ENCODE data around the gene ASCC3. TPM values are rescaled to one million over a fixed set of nuclear protein-coding genes. Genes with fewer than 3 reads are reported as not detected.

ASCC3 gene
- total and polyA plus RNA-seq, 2 donors: 14.5 to 32.6 TPM

GRCh38 chr6:100593522-100593921 lies 287.6 kb downstream of the ASCC3 start:
- DNase-seq (ENCODE audit: low read depth in 6 of 9, low spot score in 9 of 9): no peak
- Histone ChIP-seq H3K4me1 (ENCODE audit: control insufficient read depth in 2 of 2, insufficient read depth in 2 of 2, low read length in 2 of 2) (no peaks in the 10 kb centered on the region), H3K36me3 (ENCODE audit: control insufficient read depth in 2 of 2, insufficient read depth in 2 of 2, low read length in 1 of 2) (peaks cover 0 to 7% of the 10 kb centered on the region in 2 donors), H3K4me3 (ENCODE audit: low read length in 2 of 2) (no peak overlapping the region), H3K27me3 (ENCODE audit: control insufficient read depth in 2 of 2, insufficient read depth in 1 of 2, low read length in 1 of 2) (no peaks in the 10 kb centered on the region), H3K9me3 (ENCODE audit: control insufficient read depth in 2 of 2, insufficient read depth in 1 of 2, low read length in 1 of 2) (no peaks in the 10 kb centered on the region), H3K27ac (ENCODE audit: low read depth in 1 of 2, low read length in 1 of 2) (no peak overlapping the region)
- WGBS: 17% methylated on average over 2 of the region's 2 CpGs

- DNase-seq (ENCODE audit: low read depth in 6 of 9, low spot score in 9 of 9): no peak
These were observed 288.2 kb downstream of the ASCC3 start for GRCh38 chr6:100592929-100593328.

DNA sequence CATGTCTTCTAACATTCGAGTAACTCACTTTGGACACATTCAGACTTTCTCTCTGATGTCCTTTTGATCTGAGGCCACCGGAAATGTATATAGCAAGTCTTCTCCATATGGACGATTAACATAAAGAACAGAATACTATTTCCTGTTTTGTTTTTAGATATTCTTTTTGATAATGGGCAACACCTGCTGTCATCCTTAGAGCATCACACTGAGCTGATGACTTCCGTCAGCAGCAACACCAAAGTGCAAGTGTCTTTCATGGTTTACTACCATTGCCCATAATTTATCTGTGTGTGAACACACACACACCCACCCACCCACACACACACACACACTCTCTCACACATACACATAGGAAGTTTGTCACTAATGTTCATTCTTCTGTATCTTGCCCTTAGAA lies 303.7 kb downstream of the ASCC3 start:
- WGBS: 57% methylated on average over 4 of the region's 4 CpGs
- H3K4me3 ChIP-seq (ENCODE audit: low read length in 2 of 2): no peak overlapping the region
- no peak overlapping the region for H3K27ac ChIP-seq (ENCODE audit: low read depth in 1 of 2, low read length in 1 of 2)

More at GRCh38 chr6:100592929-100593328, 288.2 kb downstream of the ASCC3 start:
- Histone ChIP-seq H3K36me3 (ENCODE audit: control insufficient read depth in 2 of 2, insufficient read depth in 2 of 2, low read length in 1 of 2) (peaks cover 0 to 8% of the 10 kb centered on the region in 2 donors), H3K27ac (ENCODE audit: low read depth in 1 of 2, low read length in 1 of 2) (no peak overlapping the region), H3K4me1 (ENCODE audit: control insufficient read depth in 2 of 2, insufficient read depth in 2 of 2, low read length in 2 of 2) (no peaks in the 10 kb centered on the region), H3K9me3 (ENCODE audit: control insufficient read depth in 2 of 2, insufficient read depth in 1 of 2, low read length in 1 of 2) (no peaks in the 10 kb centered on the region), H3K27me3 (ENCODE audit: control insufficient read depth in 2 of 2, insufficient read depth in 1 of 2, low read length in 1 of 2) (no peaks in the 10 kb centered on the region), H3K4me3 (ENCODE audit: low read length in 2 of 2) (no peak overlapping the region)
- 90% methylated on average over 3 of the region's 3 CpGs for WGBS

GRCh38 chr6:100575921-100576320 lies 305.2 kb downstream of the ASCC3 start:
- Histone ChIP-seq H3K4me1 (ENCODE audit: control insufficient read depth in 2 of 2, insufficient read depth in 2 of 2, low read length in 2 of 2) (no peaks in the 10 kb centered on the region), H3K9me3 (ENCODE audit: control insufficient read depth in 2 of 2, insufficient read depth in 1 of 2, low read length in 1 of 2) (no peaks in the 10 kb centered on the region), H3K27ac (ENCODE audit: low read depth in 1 of 2, low read length in 1 of 2) (no peak overlapping the region), H3K36me3 (ENCODE audit: control insufficient read depth in 2 of 2, insufficient read depth in 2 of 2, low read length in 1 of 2) (peaks cover 0 to 3% of the 10 kb centered on the region in 2 donors), H3K27me3 (ENCODE audit: control insufficient read depth in 2 of 2, insufficient read depth in 1 of 2, low read length in 1 of 2) (no peaks in the 10 kb centered on the region), H3K4me3 (ENCODE audit: low read length in 2 of 2) (no peak overlapping the region)
- WGBS: 96% methylated on average over 4 of the region's 4 CpGs
- no peak for DNase-seq (ENCODE audit: low read depth in 6 of 9, low spot score in 9 of 9)

More for the DNA sequence above, 303.7 kb downstream of the ASCC3 start:
- Histone ChIP-seq H3K9me3 (ENCODE audit: control insufficient read depth in 2 of 2, insufficient read depth in 1 of 2, low read length in 1 of 2) (no peaks in the 10 kb centered on the region), H3K27me3 (ENCODE audit: control insufficient read depth in 2 of 2, insufficient read depth in 1 of 2, low read length in 1 of 2) (no peaks in the 10 kb centered on the region), H3K4me1 (ENCODE audit: control insufficient read depth in 2 of 2, insufficient read depth in 2 of 2, low read length in 2 of 2) (no peaks in the 10 kb centered on the region), H3K36me3 (ENCODE audit: control insufficient read depth in 2 of 2, insufficient read depth in 2 of 2, low read length in 1 of 2) (no peaks in the 10 kb centered on the region)
- DNase-seq (ENCODE audit: low read depth in 6 of 9, low spot score in 9 of 9): peak in 2 of 9 donors; percentile 0 to 22

- no peaks in the 10 kb centered on the region for H3K9me3 ChIP-seq (ENCODE audit: control insufficient read depth in 2 of 2, insufficient read depth in 1 of 2, low read length in 1 of 2)
- WGBS: 100% methylated on average over 2 of the region's 2 CpGs
- no peak overlapping the region for H3K4me3 ChIP-seq (ENCODE audit: low read length in 2 of 2)
- H3K27me3 ChIP-seq (ENCODE audit: control insufficient read depth in 2 of 2, insufficient read depth in 1 of 2, low read length in 1 of 2): no peaks in the 10 kb centered on the region
- no peak overlapping the region for H3K27ac ChIP-seq (ENCODE audit: low read depth in 1 of 2, low read length in 1 of 2)
- DNase-seq (ENCODE audit: low read depth in 6 of 9, low spot score in 9 of 9): no peak
- H3K4me1 ChIP-seq (ENCODE audit: control insufficient read depth in 2 of 2, insufficient read depth in 2 of 2, low read length in 2 of 2): no peaks in the 10 kb centered on the region
- peaks cover 0 to 3% of the 10 kb centered on the region in 2 donors for H3K36me3 ChIP-seq (ENCODE audit: control insufficient read depth in 2 of 2, insufficient read depth in 2 of 2, low read length in 1 of 2)
These were observed 306.3 kb downstream of the ASCC3 start for GRCh38 chr6:100574836-100575235.

- Histone ChIP-seq H3K4me1 (ENCODE audit: control insufficient read depth in 2 of 2, insufficient read depth in 2 of 2, low read length in 2 of 2) (no peaks in the 10 kb centered on the region), H3K27ac (ENCODE audit: low read depth in 1 of 2, low read length in 1 of 2) (no peak overlapping the region), H3K27me3 (ENCODE audit: control insufficient read depth in 2 of 2, insufficient read depth in 1 of 2, low read length in 1 of 2) (no peaks in the 10 kb centered on the region), H3K9me3 (ENCODE audit: control insufficient read depth in 2 of 2, insufficient read depth in 1 of 2, low read length in 1 of 2) (no peaks in the 10 kb centered on the region), H3K4me3 (ENCODE audit: low read length in 2 of 2) (no peak overlapping the region), H3K36me3 (ENCODE audit: control insufficient read depth in 2 of 2, insufficient read depth in 2 of 2, low read length in 1 of 2) (peaks cover 0 to 3% of the 10 kb centered on the region in 2 donors)
- no peak for DNase-seq (ENCODE audit: low read depth in 6 of 9, low spot score in 9 of 9)
These were observed 308.0 kb downstream of the ASCC3 start for GRCh38 chr6:100573166-100573565.

DNA sequence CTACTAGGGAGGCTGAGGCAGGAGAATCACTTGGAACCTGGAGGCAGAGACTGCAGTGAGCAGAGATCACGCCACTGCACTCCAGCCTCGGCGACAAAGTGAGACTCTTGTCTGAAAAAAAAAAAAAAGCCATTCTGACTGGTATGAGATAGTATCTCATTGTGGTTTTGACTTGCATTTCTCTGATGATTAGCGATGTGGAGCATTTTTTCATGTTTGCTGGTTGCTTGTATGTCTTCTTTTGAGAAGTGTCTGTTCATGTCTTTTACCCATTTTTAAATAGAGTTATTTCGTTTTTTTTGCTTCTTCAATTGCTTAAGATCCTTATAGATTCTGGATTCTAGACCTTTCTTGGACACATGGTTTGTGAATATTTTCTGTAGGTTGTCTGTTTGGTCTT lies 312.9 kb downstream of the ASCC3 start:
- Histone ChIP-seq H3K36me3 (ENCODE audit: control insufficient read depth in 2 of 2, insufficient read depth in 2 of 2, low read length in 1 of 2) (peaks cover 0 to 3% of the 10 kb centered on the region in 2 donors), H3K27ac (ENCODE audit: low read depth in 1 of 2, low read length in 1 of 2) (no peak overlapping the region), H3K9me3 (ENCODE audit: control insufficient read depth in 2 of 2, insufficient read depth in 1 of 2, low read length in 1 of 2) (no peaks in the 10 kb centered on the region), H3K4me1 (ENCODE audit: control insufficient read depth in 2 of 2, insufficient read depth in 2 of 2, low read length in 2 of 2) (no peaks in the 10 kb centered on the region), H3K27me3 (ENCODE audit: control insufficient read depth in 2 of 2, insufficient read depth in 1 of 2, low read length in 1 of 2) (no peaks in the 10 kb centered on the region), H3K4me3 (ENCODE audit: low read length in 2 of 2) (no peak overlapping the region)
- no peak for DNase-seq (ENCODE audit: low read depth in 6 of 9, low spot score in 9 of 9)
- 89% methylated on average over 5 of the region's 5 CpGs for WGBS

DNA sequence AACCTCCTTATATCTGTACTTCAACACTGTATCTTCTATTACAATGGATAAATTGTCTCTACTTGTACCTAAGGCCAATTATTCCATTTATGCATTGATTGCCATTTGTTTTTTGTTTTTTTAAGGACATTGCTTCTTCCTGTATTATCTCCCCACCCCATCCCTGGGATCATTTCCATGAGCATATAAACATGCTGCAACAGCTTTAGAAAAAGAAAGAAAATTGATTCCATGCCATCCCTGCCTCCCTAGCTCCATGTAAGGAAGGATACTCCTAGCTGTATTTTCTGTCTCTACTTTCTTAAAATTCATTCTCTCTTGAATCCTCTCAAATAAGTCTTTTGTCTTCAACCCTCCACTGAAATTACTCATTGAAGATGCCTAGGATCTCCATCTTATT lies 314.6 kb downstream of the ASCC3 start:
- Histone ChIP-seq H3K27ac (ENCODE audit: low read depth in 1 of 2, low read length in 1 of 2) (no peak overlapping the region), H3K9me3 (ENCODE audit: control insufficient read depth in 2 of 2, insufficient read depth in 1 of 2, low read length in 1 of 2) (no peaks in the 10 kb centered on the region), H3K4me1 (ENCODE audit: control insufficient read depth in 2 of 2, insufficient read depth in 2 of 2, low read length in 2 of 2) (no peaks in the 10 kb centered on the region), H3K27me3 (ENCODE audit: control insufficient read depth in 2 of 2, insufficient read depth in 1 of 2, low read length in 1 of 2) (no peaks in the 10 kb centered on the region), H3K4me3 (ENCODE audit: low read length in 2 of 2) (no peak overlapping the region), H3K36me3 (ENCODE audit: control insufficient read depth in 2 of 2, insufficient read depth in 2 of 2, low read length in 1 of 2) (no peaks in the 10 kb centered on the region)
- no peak for DNase-seq (ENCODE audit: low read depth in 6 of 9, low spot score in 9 of 9)

- H3K4me3 ChIP-seq (ENCODE audit: low read length in 2 of 2): no peak overlapping the region
- 98% methylated on average over 4 of the region's 4 CpGs for WGBS
These were observed 315.6 kb downstream of the ASCC3 start for GRCh38 chr6:100565439-100566104.

More at GRCh38 chr6:100565439-100566104, 315.6 kb downstream of the ASCC3 start:
- Histone ChIP-seq H3K27me3 (ENCODE audit: control insufficient read depth in 2 of 2, insufficient read depth in 1 of 2, low read length in 1 of 2) (no peaks in the 10 kb centered on the region), H3K4me1 (ENCODE audit: control insufficient read depth in 2 of 2, insufficient read depth in 2 of 2, low read length in 2 of 2) (no peaks in the 10 kb centered on the region), H3K27ac (ENCODE audit: low read depth in 1 of 2, low read length in 1 of 2) (no peak overlapping the region), H3K36me3 (ENCODE audit: control insufficient read depth in 2 of 2, insufficient read depth in 2 of 2, low read length in 1 of 2) (no peaks in the 10 kb centered on the region), H3K9me3 (ENCODE audit: control insufficient read depth in 2 of 2, insufficient read depth in 1 of 2, low read length in 1 of 2) (no peaks in the 10 kb centered on the region)
- DNase-seq (ENCODE audit: low read depth in 6 of 9, low spot score in 9 of 9): no peak

Measured in thymus (tissue), 11 donors.